ENCODE measurements around the gene UBAC2.
A peak's percentile ranks its signal among the peaks of the same experiment; 100 is the strongest.

Gene UBAC2

DNA sequence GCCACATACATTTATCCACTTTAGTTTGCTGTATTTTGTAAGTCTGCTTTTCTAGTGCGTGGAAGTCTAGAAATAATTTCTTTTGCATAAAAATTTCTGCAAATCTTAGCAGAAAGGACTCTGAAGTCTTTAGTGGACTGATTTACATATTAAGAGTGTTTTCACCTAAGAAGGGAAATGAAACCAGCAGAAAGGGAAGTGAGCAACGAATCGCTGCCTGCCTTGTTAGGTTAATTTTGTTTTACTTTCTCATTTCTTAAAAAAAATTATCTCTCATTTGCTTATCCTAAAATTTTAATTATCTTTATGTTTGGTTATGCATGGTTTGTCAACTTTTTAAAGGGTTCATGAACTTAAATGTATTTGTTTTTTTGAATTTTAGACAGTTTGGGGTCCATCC lies 58.3 kb downstream of the UBAC2 start:
- peaks cover 52% of the 10 kb centered on the region for H3K36me3 Mint-ChIP-seq (ENCODE audit: low read depth)
- H3K27ac Mint-ChIP-seq, result peak overlapping the region; percentile 89
- H3K4me3 Mint-ChIP-seq, result peak overlapping the region; percentile 93
- H3K27me3 Mint-ChIP-seq, result no peaks in the 10 kb centered on the region
- no peaks in the 10 kb centered on the region for H3K9me3 Mint-ChIP-seq
- H3K4me1 Mint-ChIP-seq (ENCODE audit: low read depth), result peaks cover 84% of the 10 kb centered on the region

DNA sequence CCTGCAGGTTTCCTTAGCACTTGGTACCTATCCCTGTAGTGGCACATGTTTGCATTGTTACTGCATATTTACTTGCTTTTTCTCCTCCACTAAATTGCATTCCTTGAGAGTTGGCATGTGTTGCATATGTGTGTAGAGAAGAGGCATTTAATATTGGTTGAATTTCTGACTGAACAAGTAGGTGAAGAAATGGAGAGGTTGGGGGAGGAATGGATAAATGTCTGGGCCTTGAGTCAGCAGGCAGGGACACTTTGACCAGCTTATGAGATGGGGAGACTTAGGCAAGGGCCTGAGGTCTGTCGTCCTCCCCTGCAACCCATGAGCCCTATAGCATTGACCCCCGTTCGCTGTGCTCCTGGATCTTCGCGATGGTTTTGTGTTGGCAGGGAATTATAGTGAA lies 59.6 kb downstream of the UBAC2 start:
- H3K9me3 Mint-ChIP-seq, result no peaks in the 10 kb centered on the region
- peaks cover 42% of the 10 kb centered on the region for H3K36me3 Mint-ChIP-seq (ENCODE audit: low read depth)
- no peaks in the 10 kb centered on the region for H3K27me3 Mint-ChIP-seq
- H3K27ac Mint-ChIP-seq, result peak overlapping the region; percentile 89
- H3K4me3 Mint-ChIP-seq, result peak overlapping the region; percentile 27
- peaks cover 87% of the 10 kb centered on the region for H3K4me1 Mint-ChIP-seq (ENCODE audit: low read depth)

DNA sequence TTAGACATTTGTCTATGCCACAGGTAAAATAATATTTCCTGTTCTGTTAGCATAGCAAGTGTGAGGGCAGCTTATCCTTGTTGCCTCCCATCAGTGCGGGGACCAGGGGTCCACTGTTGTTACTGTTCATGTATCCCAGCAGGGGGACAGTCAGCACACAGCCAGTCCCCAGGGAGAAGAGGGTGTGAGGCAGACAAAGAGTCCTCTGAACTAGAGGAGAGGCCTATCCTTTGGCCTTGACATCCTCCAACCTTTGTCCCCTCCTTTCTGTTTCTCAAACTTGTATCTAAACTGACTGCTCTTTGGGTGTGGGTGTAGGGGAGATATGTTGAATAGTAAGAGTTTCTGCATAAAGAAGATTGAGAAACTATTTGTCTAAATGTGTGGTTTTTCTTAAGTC lies 60.4 kb downstream of the UBAC2 start:
- no peaks in the 10 kb centered on the region for H3K27me3 Mint-ChIP-seq
- no peaks in the 10 kb centered on the region for H3K9me3 Mint-ChIP-seq
- peaks cover 86% of the 10 kb centered on the region for H3K4me1 Mint-ChIP-seq (ENCODE audit: low read depth)
- H3K27ac Mint-ChIP-seq, result peak overlapping the region; percentile 65
- H3K4me3 Mint-ChIP-seq, result no peak overlapping the region
- peaks cover 40% of the 10 kb centered on the region for H3K36me3 Mint-ChIP-seq (ENCODE audit: low read depth)

- peaks cover 39% of the 10 kb centered on the region for H3K36me3 Mint-ChIP-seq (ENCODE audit: low read depth)
- H3K4me3 Mint-ChIP-seq, result no peak overlapping the region
- no peaks in the 10 kb centered on the region for H3K27me3 Mint-ChIP-seq
- H3K9me3 Mint-ChIP-seq, result no peaks in the 10 kb centered on the region
- H3K4me1 Mint-ChIP-seq (ENCODE audit: low read depth), result peaks cover 77% of the 10 kb centered on the region
- H3K27ac Mint-ChIP-seq, result no peak overlapping the region
Observed at GRCh38 chr13:99263126-99263785, 62.6 kb downstream of the UBAC2 start.

- Mint-ChIP-seq H3K4me1 (ENCODE audit: low read depth) (peaks cover 75% of the 10 kb centered on the region), H3K36me3 (ENCODE audit: low read depth) (peaks cover 39% of the 10 kb centered on the region), H3K27ac (peak overlapping the region; percentile 57), H3K4me3 (no peak overlapping the region), H3K27me3 (no peaks in the 10 kb centered on the region), H3K9me3 (no peaks in the 10 kb centered on the region)
Observed at GRCh38 chr13:99264051-99264450, 63.4 kb downstream of the UBAC2 start.

GRCh38 chr13:99265162-99265800 lies 64.6 kb downstream of the UBAC2 start:
- no peaks in the 10 kb centered on the region for H3K9me3 Mint-ChIP-seq
- peaks cover 29% of the 10 kb centered on the region for H3K36me3 Mint-ChIP-seq (ENCODE audit: low read depth)
- H3K4me1 Mint-ChIP-seq (ENCODE audit: low read depth), result peaks cover 72% of the 10 kb centered on the region
- peak overlapping the region; percentile 46 for H3K4me3 Mint-ChIP-seq
- H3K27me3 Mint-ChIP-seq, result no peaks in the 10 kb centered on the region
- peak overlapping the region; percentile 88 for H3K27ac Mint-ChIP-seq

- Mint-ChIP-seq H3K36me3 (ENCODE audit: low read depth) (peaks cover 29% of the 10 kb centered on the region), H3K27ac (peak overlapping the region; percentile 88), H3K4me3 (peak overlapping the region; percentile 46), H3K4me1 (ENCODE audit: low read depth) (peaks cover 72% of the 10 kb centered on the region), H3K27me3 (no peaks in the 10 kb centered on the region), H3K9me3 (no peaks in the 10 kb centered on the region)
Observed at GRCh38 chr13:99265821-99266426, 65.3 kb downstream of the UBAC2 start.

DNA sequence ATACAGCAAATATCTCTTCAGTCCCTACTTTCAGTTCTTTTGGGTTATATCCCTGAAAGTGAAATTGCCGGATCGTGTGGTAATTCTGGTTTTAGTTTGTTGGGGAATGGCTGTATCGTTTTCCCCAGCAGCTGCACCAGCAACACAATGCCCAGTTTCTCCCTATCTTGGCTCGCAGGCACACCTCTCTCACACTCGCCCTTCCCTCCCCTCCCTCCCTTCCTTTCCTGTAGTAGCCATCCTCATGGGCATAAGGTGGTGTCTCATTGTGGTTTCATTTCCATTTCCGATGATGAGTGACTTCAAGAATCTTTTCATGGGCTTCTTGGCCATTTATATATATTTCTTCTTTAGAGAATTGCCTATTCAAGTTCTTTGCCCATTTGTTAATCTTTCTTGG lies 66.2 kb downstream of the UBAC2 start:
- no peak overlapping the region for H3K27ac Mint-ChIP-seq
- H3K4me1 Mint-ChIP-seq (ENCODE audit: low read depth), result peaks cover 72% of the 10 kb centered on the region
- no peak overlapping the region for H3K4me3 Mint-ChIP-seq
- peaks cover 37% of the 10 kb centered on the region for H3K36me3 Mint-ChIP-seq (ENCODE audit: low read depth)
- no peaks in the 10 kb centered on the region for H3K9me3 Mint-ChIP-seq
- no peaks in the 10 kb centered on the region for H3K27me3 Mint-ChIP-seq

DNA sequence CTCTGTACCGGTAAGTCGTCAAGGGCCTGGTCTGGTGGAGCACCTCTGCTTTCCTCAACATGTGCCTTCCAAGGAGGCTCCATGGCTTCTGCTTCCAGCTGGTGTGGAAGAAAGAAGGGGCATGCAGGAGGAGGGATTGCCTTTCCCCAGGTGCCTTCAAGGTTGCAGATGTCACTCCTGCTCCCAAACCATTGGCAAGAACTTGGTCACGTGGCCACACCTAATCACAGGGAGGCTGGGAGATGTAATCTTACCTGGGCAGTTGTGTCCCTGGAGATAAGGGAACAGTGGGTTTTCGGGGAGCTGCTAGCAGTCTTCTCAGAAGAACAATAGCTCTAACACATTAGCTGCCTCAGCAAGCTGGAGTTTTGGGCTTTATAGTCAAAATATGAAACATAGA lies 67.3 kb downstream of the UBAC2 start:
- H3K4me1 Mint-ChIP-seq (ENCODE audit: low read depth), result peaks cover 75% of the 10 kb centered on the region
- no peak overlapping the region for H3K27ac Mint-ChIP-seq
- H3K27me3 Mint-ChIP-seq, result no peaks in the 10 kb centered on the region
- H3K4me3 Mint-ChIP-seq, result no peak overlapping the region
- H3K9me3 Mint-ChIP-seq, result no peaks in the 10 kb centered on the region
- H3K36me3 Mint-ChIP-seq (ENCODE audit: low read depth), result peaks cover 45% of the 10 kb centered on the region

GRCh38 chr13:99268822-99269221 lies 68.2 kb downstream of the UBAC2 start:
- H3K36me3 Mint-ChIP-seq (ENCODE audit: low read depth), result peaks cover 45% of the 10 kb centered on the region
- H3K27ac Mint-ChIP-seq, result peak overlapping the region; percentile 60
- peaks cover 75% of the 10 kb centered on the region for H3K4me1 Mint-ChIP-seq (ENCODE audit: low read depth)
- no peak overlapping the region for H3K4me3 Mint-ChIP-seq
- no peaks in the 10 kb centered on the region for H3K27me3 Mint-ChIP-seq
- H3K9me3 Mint-ChIP-seq, result no peaks in the 10 kb centered on the region

DNA sequence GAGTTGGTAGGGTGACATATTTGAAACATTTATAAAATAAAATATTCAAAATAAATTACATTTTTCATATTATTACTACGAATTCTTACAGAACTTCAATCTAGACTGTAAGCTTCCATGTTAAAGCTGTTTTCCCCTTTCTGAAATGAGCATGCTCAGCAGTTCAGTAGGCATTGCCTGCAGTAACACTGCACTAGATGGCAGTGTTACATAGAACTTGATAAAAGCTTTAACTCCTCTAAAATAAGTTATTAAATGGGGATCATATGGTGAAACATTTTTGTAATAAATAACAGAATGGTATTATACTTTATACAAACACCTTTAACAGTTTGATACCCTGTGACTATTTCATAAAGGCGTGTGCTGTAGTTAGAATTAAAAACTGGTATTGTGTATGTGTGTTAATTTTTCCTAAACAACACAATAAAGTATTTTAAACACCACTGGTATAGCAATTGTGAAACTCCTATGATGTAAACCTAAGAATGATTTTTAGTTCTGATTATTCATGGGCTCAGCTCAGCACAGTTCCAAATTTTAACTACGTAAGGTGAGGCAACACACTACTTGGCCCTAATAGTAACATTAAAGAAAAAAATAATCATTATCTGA lies 69.1 kb downstream of the UBAC2 start:
- Mint-ChIP-seq H3K4me3 (no peak overlapping the region), H3K4me1 (ENCODE audit: low read depth) (peaks cover 75% of the 10 kb centered on the region), H3K9me3 (no peaks in the 10 kb centered on the region), H3K36me3 (ENCODE audit: low read depth) (peaks cover 51% of the 10 kb centered on the region), H3K27ac (peak overlapping the region; percentile 40), H3K27me3 (no peaks in the 10 kb centered on the region)

DNA sequence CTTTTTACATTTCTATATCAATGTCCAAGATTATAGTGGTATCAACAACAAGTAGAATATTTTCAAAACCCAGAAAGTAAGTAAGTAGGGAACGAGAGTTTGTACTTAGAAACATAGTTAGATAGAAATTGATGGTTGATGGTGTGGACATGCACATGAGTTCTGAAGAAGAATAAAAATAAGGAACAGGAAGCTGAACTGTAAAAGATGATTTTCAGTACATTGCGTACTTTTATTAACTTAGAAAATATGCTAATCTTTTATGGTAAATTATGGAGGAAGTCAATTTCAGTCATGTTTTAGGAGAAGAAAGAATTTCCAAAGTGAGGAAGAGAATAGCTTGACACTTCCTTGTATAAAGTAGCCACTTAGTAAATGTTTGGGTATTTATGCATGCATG lies 69.9 kb downstream of the UBAC2 start:
- Mint-ChIP-seq H3K36me3 (ENCODE audit: low read depth) (peaks cover 55% of the 10 kb centered on the region), H3K4me3 (no peak overlapping the region), H3K4me1 (ENCODE audit: low read depth) (peaks cover 75% of the 10 kb centered on the region), H3K27ac (peak overlapping the region; percentile 33), H3K9me3 (no peaks in the 10 kb centered on the region), H3K27me3 (no peaks in the 10 kb centered on the region)

DNA sequence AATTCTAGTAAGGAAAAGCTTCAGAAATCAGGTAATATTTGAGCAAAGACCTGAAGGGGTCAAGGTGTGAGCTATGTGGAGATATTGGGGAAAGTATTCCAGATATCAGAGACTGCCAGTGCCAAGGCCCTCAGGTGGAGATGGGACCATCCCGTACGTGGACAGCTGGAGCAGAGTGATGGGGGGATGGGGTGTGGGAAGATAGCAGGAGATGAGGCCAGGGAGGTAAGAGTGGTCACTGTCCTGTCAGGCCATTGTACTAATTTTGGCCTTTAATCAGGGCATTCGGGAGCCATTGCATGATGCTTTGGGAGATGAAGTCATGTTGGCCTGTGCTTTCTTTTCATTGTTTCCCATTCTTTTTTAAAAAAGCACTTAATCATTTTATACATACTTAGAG lies 70.6 kb downstream of the UBAC2 start:
- no peaks in the 10 kb centered on the region for H3K9me3 Mint-ChIP-seq
- peak overlapping the region; percentile 82 for H3K27ac Mint-ChIP-seq
- no peak overlapping the region for H3K4me3 Mint-ChIP-seq
- peaks cover 78% of the 10 kb centered on the region for H3K4me1 Mint-ChIP-seq (ENCODE audit: low read depth)
- peaks cover 57% of the 10 kb centered on the region for H3K36me3 Mint-ChIP-seq (ENCODE audit: low read depth)
- H3K27me3 Mint-ChIP-seq, result no peaks in the 10 kb centered on the region

DNA sequence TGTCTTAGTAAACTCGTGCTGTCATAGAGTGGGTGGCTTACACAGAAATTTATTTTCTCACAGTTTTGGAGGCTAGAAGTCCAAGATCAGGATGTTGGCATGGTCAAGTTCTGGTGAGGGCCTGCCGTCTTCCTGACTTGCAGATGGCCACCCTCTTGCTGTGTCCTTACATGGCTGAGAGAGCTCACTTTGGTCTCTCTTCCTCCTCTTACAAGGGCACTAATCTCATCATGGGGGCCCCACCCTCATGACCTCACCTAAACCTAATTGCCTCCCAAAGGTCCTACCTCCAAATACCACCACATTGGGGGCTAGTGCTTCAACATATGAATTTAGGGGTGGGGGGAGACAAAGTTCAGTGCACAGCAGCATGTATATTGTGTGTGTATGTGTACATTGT lies 71.8 kb downstream of the UBAC2 start:
- H3K36me3 Mint-ChIP-seq (ENCODE audit: low read depth), result peaks cover 60% of the 10 kb centered on the region
- H3K27ac Mint-ChIP-seq, result peak overlapping the region; percentile 82
- H3K4me1 Mint-ChIP-seq (ENCODE audit: low read depth), result peaks cover 86% of the 10 kb centered on the region
- no peaks in the 10 kb centered on the region for H3K27me3 Mint-ChIP-seq
- no peak overlapping the region for H3K4me3 Mint-ChIP-seq
- H3K9me3 Mint-ChIP-seq, result no peaks in the 10 kb centered on the region

DNA sequence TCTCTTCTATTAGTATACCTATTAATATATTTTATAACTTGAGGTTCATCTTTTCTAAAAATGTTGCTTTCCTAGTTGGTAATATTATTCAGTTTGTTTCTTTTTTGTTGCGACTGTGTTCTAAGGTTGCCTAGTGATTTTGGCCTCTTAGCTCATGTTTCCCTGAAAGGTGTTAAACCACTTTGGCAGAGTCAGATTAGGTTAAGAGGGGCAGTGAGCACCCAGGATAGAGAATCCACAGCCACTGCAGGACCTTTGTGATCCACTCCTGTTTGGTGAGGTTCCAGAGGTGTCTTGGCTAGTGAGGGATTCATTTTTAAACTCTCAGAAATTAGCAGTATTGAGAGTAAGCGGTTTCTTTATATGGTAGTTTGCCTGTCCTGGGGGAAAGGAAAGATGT lies 72.5 kb downstream of the UBAC2 start:
- H3K27ac Mint-ChIP-seq, result peak overlapping the region; percentile 90
- H3K27me3 Mint-ChIP-seq, result no peaks in the 10 kb centered on the region
- H3K9me3 Mint-ChIP-seq, result no peaks in the 10 kb centered on the region
- H3K4me3 Mint-ChIP-seq, result no peak overlapping the region
- peaks cover 92% of the 10 kb centered on the region for H3K4me1 Mint-ChIP-seq (ENCODE audit: low read depth)
- H3K36me3 Mint-ChIP-seq (ENCODE audit: low read depth), result peaks cover 58% of the 10 kb centered on the region

All from stimulated activated naive CD8-positive, alpha-beta T cell treated with anti-CD3 and anti-CD28 coated beads, Interleukin-15, Interleukin-2, amounts not matched to agents 100 ng/mL and 50 ng/mL, for 24 hours (primary cell).